ENCODE data around the gene AURKAIP1. TPM values are rescaled to one million over a fixed set of nuclear protein-coding genes. Genes with fewer than 3 reads are reported as not detected.

The AURKAIP1 gene
- total RNA-seq, 4 donors from 2014 or later: 55.8 to 106 (median 86.1) TPM

- TF ChIP-seq EP300 (IDR thresholded peaks at IDR 0.05) (no peak), POLR2A (IDR thresholded peaks at IDR 0.05) (no peak), POLR2AphosphoS5 (IDR thresholded peaks at IDR 0.05) (no peak), CTCF (IDR thresholded peaks at IDR 0.05) (no peak)
Observed at GRCh38 chr1:1421147-1421906, 46.3 kb upstream of the AURKAIP1 start, which contains the start of gene ANKRD65. TSS of gene ANKRD65 (minus strand) at chr1:1421276. CDS start at chr1:1421005, 271 bp downstream.

GRCh38 chr1:1420654-1421141 lies 45.7 kb upstream of the AURKAIP1 start:
- 49% methylated on average over 7 of the region's 12 CpGs for WGBS
- Histone ChIP-seq H3K4me1 (peaks cover 46% of the 10 kb centered on the region), H3K27me3 (no peaks in the 10 kb centered on the region), H3K9me3 (no peaks in the 10 kb centered on the region), H3K4me3 (peak overlapping the region; percentile 54), H3K36me3 (no peaks in the 10 kb centered on the region), H3K27ac (no peak overlapping the region)
- TF ChIP-seq EP300 (IDR thresholded peaks at IDR 0.05) (no peak), CTCF (IDR thresholded peaks at IDR 0.05) (no peak), POLR2AphosphoS5 (IDR thresholded peaks at IDR 0.05) (no peak), POLR2A (IDR thresholded peaks at IDR 0.05) (no peak)
- no peak for DNase-seq (ENCODE audit: low spot score in 2 of 2)

More at GRCh38 chr1:1421147-1421906, 46.3 kb upstream of the AURKAIP1 start, which contains the start of gene ANKRD65:
- no peaks in the 10 kb centered on the region for H3K36me3 ChIP-seq
- no peak within 1 kb of the TSS for H3K27ac ChIP-seq
- no peaks in the 10 kb centered on the region for H3K9me3 ChIP-seq
- H3K27me3 ChIP-seq: peaks cover 3% of the 10 kb centered on the region
- peaks cover 46% of the 10 kb centered on the region for H3K4me1 ChIP-seq
- WGBS: 73% methylated on average over 5 of the region's 18 CpGs
- peak within 1 kb of the TSS; percentile 54 for H3K4me3 ChIP-seq
- no peak for DNase-seq (ENCODE audit: low spot score in 2 of 2)

- Histone ChIP-seq H3K4me3 (peak overlapping the region; percentile 54), H3K4me1 (peaks cover 46% of the 10 kb centered on the region), H3K27ac (peak overlapping the region; percentile 35), H3K9me3 (no peaks in the 10 kb centered on the region), H3K27me3 (no peaks in the 10 kb centered on the region), H3K36me3 (no peaks in the 10 kb centered on the region)
- TF ChIP-seq CTCF (IDR thresholded peaks at IDR 0.05) (peak in 1 of 2 donors; percentile 4), POLR2AphosphoS5 (IDR thresholded peaks at IDR 0.05) (no peak)
- no peak for DNase-seq (ENCODE audit: low spot score in 2 of 2)
- WGBS: 0% methylated on average over 6 of the region's 112 CpGs
Observed at GRCh38 chr1:1419813-1420653, 45.0 kb upstream of the AURKAIP1 start.

- Histone ChIP-seq H3K9me3 (no peaks in the 10 kb centered on the region), H3K4me3 (peak overlapping the region; percentile 54), H3K4me1 (peaks cover 46% of the 10 kb centered on the region), H3K27ac (peak overlapping the region; percentile 35), H3K27me3 (no peaks in the 10 kb centered on the region), H3K36me3 (no peaks in the 10 kb centered on the region)
- WGBS: no CpG with 5 or more reads among the region's 21 CpGs
- TF ChIP-seq POLR2A (IDR thresholded peaks at IDR 0.05) (no peak), CTCF (IDR thresholded peaks at IDR 0.05) (no peak), POLR2AphosphoS5 (IDR thresholded peaks at IDR 0.05) (no peak), EP300 (IDR thresholded peaks at IDR 0.05) (no peak)
- no peak for DNase-seq (ENCODE audit: low spot score in 2 of 2)
Observed at GRCh38 chr1:1419363-1419812, 44.4 kb upstream of the AURKAIP1 start.

Data from suprapubic skin (tissue), 4 donors.